Choroid plexus epithelial cell (primary cell): Measurements from ENCODE around the gene LDB2.

Source experiments
- DNase-seq: peaks from one replicate; pipeline ENCODE4 v3.0.0-alpha.2; 2010; ENCODE audit warnings: low read depth
- H3K4me3 ChIP-seq: 2 replicates; pipeline ENCODE4 v1.5.1; 2011; ENCODE audit warnings: low read depth, mild to moderate bottlenecking, control low read depth, low read length, moderate library complexity
- TF ChIP-seq, protein P1 (sequence below): conservative IDR thresholded peaks from 2 replicates; pipeline ENCODE4 v1.5.1; 2011; ENCODE audit warnings: low read depth, mild to moderate bottlenecking, control low read depth, inconsistent platforms, low read length, moderate library complexity

The LDB2 gene

GRCh38 chr4:16752150-16752549, 146.3 kb downstream of the LDB2 start:
- peak; percentile 67 for DNase-seq
- no peak overlapping the region for H3K4me3 ChIP-seq
- TF ChIP-seq, protein P1, sequence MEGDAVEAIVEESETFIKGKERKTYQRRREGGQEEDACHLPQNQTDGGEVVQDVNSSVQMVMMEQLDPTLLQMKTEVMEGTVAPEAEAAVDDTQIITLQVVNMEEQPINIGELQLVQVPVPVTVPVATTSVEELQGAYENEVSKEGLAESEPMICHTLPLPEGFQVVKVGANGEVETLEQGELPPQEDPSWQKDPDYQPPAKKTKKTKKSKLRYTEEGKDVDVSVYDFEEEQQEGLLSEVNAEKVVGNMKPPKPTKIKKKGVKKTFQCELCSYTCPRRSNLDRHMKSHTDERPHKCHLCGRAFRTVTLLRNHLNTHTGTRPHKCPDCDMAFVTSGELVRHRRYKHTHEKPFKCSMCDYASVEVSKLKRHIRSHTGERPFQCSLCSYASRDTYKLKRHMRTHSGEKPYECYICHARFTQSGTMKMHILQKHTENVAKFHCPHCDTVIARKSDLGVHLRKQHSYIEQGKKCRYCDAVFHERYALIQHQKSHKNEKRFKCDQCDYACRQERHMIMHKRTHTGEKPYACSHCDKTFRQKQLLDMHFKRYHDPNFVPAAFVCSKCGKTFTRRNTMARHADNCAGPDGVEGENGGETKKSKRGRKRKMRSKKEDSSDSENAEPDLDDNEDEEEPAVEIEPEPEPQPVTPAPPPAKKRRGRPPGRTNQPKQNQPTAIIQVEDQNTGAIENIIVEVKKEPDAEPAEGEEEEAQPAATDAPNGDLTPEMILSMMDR = peak; percentile 67

- no peak overlapping the region for H3K4me3 ChIP-seq
- TF ChIP-seq, protein P1 = no peak
- DNase-seq = no peak
Observed at GRCh38 chr4:16750882-16751642, 147.4 kb downstream of the LDB2 start.

GRCh38 chr4:16750216-16750615, 148.2 kb downstream of the LDB2 start:
- TF ChIP-seq, protein P1 = no peak
- no peak for DNase-seq
- H3K4me3 ChIP-seq = no peak overlapping the region

GRCh38 chr4:16745887-16746286, 152.6 kb downstream of the LDB2 start:
- TF ChIP-seq, protein P1 = no peak
- DNase-seq = no peak
- no peak overlapping the region for H3K4me3 ChIP-seq

DNA sequence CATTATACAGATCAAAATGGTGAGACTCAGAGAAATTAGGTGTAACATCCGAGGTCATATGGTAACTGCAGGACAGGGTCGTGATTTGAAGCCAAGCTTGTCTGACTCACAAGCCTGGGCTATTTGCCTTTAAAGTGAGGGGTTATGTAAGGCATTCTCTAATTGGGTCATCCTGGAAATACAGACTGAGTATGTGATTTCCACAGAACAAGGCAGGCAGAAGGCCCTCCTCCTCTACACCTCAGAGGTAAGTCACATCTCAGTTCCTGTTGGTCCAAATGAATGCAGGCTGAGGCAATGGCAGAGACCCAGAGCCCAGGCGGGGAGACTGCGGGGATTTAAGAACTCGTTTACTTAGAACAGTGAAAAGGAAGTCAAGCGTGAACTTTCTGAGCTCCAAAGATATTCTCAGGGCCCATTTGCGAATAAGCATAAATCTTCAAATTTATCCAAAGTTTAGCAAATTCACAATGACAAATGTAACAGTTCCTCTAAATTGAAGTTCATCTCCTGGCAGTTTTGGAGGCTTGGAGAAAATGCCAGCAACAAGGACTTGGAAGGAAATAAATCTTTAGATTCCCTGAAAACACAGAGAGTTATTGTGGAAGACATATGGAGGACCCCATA, 153.3 kb downstream of the LDB2 start:
- DNase-seq = peak; percentile 87
- H3K4me3 ChIP-seq = no peak overlapping the region
- TF ChIP-seq, protein P1 = no peak

- TF ChIP-seq, protein P1 = no peak
- H3K4me3 ChIP-seq = no peak overlapping the region
- no peak for DNase-seq
Observed at GRCh38 chr4:16741287-16741686, 157.2 kb downstream of the LDB2 start.
